CD4-positive, alpha-beta T cell treated with Interleukin-17A for 1 hour (primary cell): ENCODE measurements around the gene CIITA.
A peak's percentile ranks its signal among the peaks of the same experiment; 100 is the strongest.
"Not testable (repeated sequence)": the region's sequence is repeated elsewhere in the genome, so short reads cannot be mapped to it uniquely, and the experiment has no call there.

Source experiments
- DNase-seq: peaks from one replicate; pipeline ENCODE4 v3.0.0-alpha.2; 2020

The CIITA gene

GRCh38 chr16:10922328-10923145 lies 45.5 kb downstream of the CIITA start:
- DNase-seq: no peak

GRCh38 chr16:10923146-10923649 lies 46.2 kb downstream of the CIITA start:
- no peak for DNase-seq

GRCh38 chr16:10923650-10924214 lies 46.7 kb downstream of the CIITA start:
- no peak for DNase-seq

- DNase-seq: not testable (repeated sequence)
Observed at GRCh38 chr16:10925285-10925684, 48.3 kb downstream of the CIITA start.

- DNase-seq: no peak
Observed at GRCh38 chr16:10926094-10926493, 49.1 kb downstream of the CIITA start.

GRCh38 chr16:10926867-10927266 lies 49.9 kb downstream of the CIITA start:
- DNase-seq: no peak

GRCh38 chr16:10927497-10928112 lies 50.6 kb downstream of the CIITA start:
- DNase-seq: no peak

- DNase-seq: not testable (repeated sequence)
Observed at GRCh38 chr16:10929097-10929496, 52.1 kb downstream of the CIITA start.

GRCh38 chr16:10929853-10930754 lies 53.1 kb downstream of the CIITA start:
- DNase-seq: no peak

- no peak for DNase-seq
Observed at GRCh38 chr16:10930755-10931093, 53.7 kb downstream of the CIITA start.

- no peak for DNase-seq
Observed at GRCh38 chr16:10931134-10931533, 54.1 kb downstream of the CIITA start.

GRCh38 chr16:10931977-10932632 lies 55.1 kb downstream of the CIITA start:
- no peak for DNase-seq

GRCh38 chr16:10932959-10933710 lies 56.1 kb downstream of the CIITA start:
- DNase-seq: no peak

- no peak for DNase-seq
Observed at GRCh38 chr16:10933865-10934264, 56.9 kb downstream of the CIITA start.

GRCh38 chr16:10934325-10935107 lies 57.5 kb downstream of the CIITA start:
- DNase-seq: no peak

GRCh38 chr16:10935226-10935915 lies 58.4 kb downstream of the CIITA start:
- no peak for DNase-seq

- DNase-seq: no peak
Observed at GRCh38 chr16:10936272-10936984, 59.4 kb downstream of the CIITA start.

GRCh38 chr16:10937068-10937859 lies 60.3 kb downstream of the CIITA start:
- peak; percentile 18 for DNase-seq

- DNase-seq: peak; percentile 13
Observed at GRCh38 chr16:10938321-10938720, 61.3 kb downstream of the CIITA start.
